A172 (cell line): ENCODE data around the gene IRGM. TPM values are rescaled to one million over a fixed set of nuclear protein-coding genes. Genes with fewer than 3 reads are reported as not detected.
"Not testable (repeated sequence)": the region's sequence is repeated elsewhere in the genome, so short reads cannot be mapped to it uniquely, and the experiment has no call there.

Experiments
- DNase-seq: peaks from one replicate; pipeline ENCODE4 v3.0.0-alpha.2; 2015; ENCODE audit warnings: low spot score
- total RNA-seq: library from RNA; depleted of rRNA; stranded (reverse); fragments of >200 nt; shearing (Covaris generic); gene quantifications from 2 replicates; pipeline ENCODE4 v1.2.3, GENCODE V29; 2014; rRNA removed

The IRGM gene
- not detected in 2 replicates for total RNA-seq

- not testable (repeated sequence) for DNase-seq
These were observed at the start of gene IRGM for GRCh38 chr5:150846308-150846653. IRGM (plus strand) TSS chr5:150846521; CDS start chr5:150848124, 1,603 bp downstream.

DNA sequence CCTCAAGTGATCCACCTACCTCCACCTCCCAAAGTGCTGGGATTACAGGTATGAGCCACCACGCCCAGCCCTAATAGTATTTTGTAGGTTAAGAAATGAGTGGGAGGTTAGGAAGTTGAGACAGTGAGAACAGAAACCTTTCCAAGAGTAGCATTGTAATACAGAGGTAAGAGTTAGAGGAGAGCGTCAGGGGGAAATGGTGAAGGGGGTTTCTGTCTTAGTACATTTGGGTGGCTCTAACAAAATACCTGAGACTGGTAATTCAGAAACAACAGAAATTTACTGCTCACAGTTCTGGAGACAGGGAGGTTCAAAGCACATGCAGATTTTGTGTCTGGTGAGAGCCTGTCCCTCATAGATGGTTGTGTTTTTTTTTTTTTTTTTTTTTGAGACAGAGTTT lies 48.9 kb upstream of the IRGM start:
- no peak for DNase-seq

- DNase-seq, result peak; percentile 71
These were observed 45.0 kb upstream of the IRGM start for GRCh38 chr5:150801117-150801927.

- no peak for DNase-seq
These were observed 41.9 kb upstream of the IRGM start for GRCh38 chr5:150804388-150804787.

GRCh38 chr5:150809363-150809762 lies 37.0 kb upstream of the IRGM start:
- no peak for DNase-seq

- no peak for DNase-seq
These were observed 31.3 kb upstream of the IRGM start for GRCh38 chr5:150815010-150815409.

DNA sequence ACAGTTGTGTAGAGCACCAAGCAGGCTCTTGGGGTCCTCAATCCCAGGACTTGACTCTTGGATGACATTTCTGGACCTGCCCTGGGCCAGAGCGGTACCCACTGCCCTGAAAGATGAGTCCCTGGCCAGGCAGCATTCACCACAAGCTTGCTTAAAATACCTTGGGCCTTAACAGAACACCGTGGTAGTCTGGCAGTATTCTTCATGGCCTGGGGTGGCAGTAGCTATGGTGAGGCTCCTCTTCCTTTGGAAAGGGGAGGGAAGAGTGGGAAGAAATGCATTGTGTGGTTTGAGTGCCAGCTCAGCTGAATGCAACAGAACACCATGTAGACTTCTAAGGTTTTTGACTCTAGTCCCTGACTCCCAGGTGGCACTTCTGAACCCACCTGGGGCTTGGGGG lies 29.4 kb upstream of the IRGM start:
- DNase-seq, result no peak

DNA sequence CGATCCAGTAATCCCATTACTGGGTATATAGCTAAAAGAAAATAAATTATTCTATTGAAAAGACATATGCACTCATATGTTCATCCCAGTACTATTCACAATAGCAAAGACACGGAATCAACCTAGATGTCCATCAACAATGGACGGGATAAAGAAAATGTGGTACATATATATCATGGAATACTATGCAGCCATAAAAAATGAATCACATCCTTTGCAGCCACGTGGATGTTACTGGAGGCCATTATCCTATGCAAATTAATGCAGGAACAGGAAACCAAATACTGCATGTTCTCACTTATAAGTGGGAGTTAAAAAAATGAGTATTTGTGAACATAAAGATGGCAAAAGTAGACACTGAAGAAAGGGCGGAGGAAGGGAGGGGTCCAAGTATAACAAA lies 16.6 kb upstream of the IRGM start:
- DNase-seq, result no peak

DNA sequence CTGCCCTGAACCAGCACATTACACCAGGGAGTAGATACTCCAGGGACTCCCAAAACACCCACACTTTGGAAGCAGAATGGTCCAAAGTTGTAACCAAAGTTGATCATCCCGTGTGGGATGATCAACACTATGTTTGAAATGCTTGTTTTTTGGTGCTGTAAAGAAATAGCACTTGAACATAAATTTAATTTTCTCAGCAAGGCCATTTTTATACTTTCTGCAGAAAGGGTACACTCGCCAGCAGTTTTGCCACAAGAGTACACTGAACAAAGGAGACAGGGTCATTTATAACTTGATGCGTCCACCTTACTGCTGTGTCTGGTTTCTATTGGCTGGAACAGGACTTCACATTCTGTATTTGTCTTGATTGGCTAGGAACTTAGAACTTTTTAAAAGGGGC lies 14.5 kb upstream of the IRGM start:
- not testable (repeated sequence) for DNase-seq

DNA sequence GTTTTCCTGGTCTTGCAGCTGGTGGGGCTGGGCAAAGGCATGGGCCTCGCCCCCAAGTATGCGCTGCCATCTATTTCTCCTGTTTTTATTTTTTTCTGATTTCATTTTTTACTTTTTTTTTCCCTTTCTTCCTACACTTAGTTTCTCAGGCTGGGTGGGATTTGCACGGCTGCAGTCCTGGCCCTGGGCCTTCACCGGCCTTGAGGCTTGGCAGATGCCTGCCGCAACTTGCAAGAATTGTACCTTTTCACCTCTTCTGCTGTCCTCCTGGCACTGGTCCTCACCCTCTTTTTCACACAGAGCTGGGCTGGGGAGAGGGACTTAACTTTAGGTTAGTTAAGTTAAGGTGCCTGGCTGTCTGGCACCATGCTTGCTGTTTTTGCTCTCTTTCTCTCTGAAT lies 10.3 kb upstream of the IRGM start:
- DNase-seq, result no peak

DNA sequence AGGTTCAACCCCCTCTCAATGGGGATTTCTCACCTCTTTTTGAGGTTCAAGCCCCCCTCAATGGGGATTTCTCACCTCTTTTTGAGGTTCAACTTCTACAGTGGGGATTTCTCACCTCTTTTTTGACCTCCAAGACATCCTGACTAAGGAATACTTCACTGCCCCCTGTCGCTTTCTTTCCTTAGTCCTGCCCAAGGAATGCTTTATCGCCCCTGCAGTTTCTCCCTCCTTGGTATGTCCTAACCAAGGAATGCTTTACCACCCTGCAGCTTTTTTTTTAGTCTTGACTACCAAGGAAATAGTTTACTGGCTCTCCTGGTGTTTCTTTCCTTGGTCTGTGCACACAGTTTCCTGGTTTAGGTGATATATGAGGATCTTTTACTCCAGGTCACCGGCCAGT lies 9.6 kb upstream of the IRGM start:
- no peak for DNase-seq

GRCh38 chr5:150845185-150845859 lies 999 bp upstream of the IRGM start:
- not testable (repeated sequence) for DNase-seq

- DNase-seq, result peak; percentile 89
These were observed 473 bp downstream of the IRGM start for GRCh38 chr5:150846654-150847333.

DNA sequence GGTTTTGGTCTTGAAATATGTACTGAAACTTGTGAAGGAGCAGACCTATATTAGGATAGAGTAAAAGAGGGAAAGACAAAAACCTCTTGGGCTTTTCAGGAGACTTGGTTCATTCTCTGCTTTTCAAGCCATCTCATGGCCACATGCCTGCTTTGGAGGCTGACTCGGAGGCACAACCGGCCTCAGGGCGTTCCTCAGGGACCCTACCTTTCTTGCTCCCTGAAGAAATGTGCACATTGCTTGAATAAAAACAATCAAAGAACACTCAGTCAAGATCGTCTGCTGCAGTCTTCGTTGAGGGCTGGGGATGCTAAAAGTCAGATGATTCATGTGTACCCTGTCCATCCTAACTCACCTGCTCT lies 994 bp downstream of the IRGM start:
- DNase-seq, result no peak

DNA sequence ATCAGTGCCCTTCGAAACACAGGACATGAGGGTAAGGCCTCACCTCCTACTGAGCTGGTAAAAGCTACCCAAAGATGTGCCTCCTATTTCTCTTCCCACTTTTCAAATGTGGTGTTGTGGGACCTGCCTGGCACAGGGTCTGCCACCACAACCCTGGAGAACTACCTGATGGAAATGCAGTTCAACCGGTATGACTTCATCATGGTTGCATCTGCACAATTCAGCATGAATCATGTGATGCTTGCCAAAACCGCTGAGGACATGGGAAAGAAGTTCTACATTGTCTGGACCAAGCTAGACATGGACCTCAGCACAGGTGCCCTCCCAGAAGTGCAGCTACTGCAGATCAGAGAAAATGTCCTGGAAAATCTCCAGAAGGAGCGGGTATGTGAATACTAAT lies 1.9 kb downstream of the IRGM start:
- no peak for DNase-seq

DNA sequence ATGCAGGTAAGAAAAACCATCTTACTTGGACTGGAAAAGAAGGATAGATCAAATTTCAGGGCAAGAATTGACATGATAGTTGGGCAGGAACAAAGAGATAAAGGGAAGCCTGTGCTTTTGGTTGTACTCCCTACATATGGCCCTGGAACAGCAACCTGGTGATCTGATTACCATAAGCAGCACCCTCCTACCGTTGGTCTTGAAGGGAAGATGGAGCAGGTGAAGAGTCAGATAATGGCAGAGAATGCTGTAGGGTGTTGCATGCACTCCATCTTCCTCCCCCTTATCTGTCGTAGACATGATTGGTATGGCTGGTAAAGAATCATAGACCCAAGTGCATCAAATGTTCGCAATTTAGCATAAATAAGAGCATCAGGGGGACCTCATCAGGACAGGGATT lies 4.7 kb downstream of the IRGM start:
- no peak for DNase-seq

- no peak for DNase-seq
These were observed 7.2 kb downstream of the IRGM start for GRCh38 chr5:150853561-150853960.

DNA sequence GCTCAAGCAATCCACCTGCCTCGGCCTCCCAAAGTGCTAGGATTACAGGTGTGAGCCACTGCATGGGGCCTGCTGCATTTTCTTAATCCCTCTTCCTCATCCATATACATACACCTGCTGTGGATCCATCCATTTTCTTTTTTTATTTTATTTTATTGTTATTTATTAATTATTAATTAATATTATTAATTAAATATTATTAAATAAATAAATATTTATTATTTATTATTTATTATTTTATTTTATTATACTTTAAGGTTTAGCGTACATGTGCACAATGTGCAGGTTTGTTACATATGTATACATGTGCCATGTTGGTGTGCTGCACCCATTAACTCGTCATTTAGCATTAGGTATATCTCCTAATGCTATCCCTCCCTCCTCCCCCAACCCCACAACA lies 10.4 kb downstream of the IRGM start:
- not testable (repeated sequence) for DNase-seq

- DNase-seq, result no peak
These were observed 14.0 kb downstream of the IRGM start for GRCh38 chr5:150860246-150860821.

- no peak for DNase-seq
These were observed 15.7 kb downstream of the IRGM start for GRCh38 chr5:150862070-150862469.

DNA sequence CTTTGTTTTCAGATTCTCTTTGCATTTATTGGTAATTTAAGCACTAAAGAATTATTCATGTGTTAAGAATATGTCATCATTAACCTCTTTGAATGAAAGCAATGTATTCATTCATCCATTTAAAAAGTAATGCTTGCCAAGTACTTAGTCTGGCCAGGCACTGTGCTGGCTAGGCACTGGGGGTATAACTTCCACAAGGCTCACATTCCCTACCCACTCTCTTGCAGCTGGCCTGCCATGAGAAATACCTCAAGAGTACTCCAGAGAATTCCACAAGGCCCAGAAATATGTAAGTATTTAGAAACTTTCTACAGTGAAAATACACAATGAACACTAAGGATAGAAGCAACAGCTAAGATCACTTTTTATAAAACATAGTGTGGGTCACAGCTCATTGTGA lies 33.0 kb downstream of the IRGM start:
- DNase-seq, result no peak
